ENCODE measurements around the gene SRCAP.

SRCAP gene

DNA sequence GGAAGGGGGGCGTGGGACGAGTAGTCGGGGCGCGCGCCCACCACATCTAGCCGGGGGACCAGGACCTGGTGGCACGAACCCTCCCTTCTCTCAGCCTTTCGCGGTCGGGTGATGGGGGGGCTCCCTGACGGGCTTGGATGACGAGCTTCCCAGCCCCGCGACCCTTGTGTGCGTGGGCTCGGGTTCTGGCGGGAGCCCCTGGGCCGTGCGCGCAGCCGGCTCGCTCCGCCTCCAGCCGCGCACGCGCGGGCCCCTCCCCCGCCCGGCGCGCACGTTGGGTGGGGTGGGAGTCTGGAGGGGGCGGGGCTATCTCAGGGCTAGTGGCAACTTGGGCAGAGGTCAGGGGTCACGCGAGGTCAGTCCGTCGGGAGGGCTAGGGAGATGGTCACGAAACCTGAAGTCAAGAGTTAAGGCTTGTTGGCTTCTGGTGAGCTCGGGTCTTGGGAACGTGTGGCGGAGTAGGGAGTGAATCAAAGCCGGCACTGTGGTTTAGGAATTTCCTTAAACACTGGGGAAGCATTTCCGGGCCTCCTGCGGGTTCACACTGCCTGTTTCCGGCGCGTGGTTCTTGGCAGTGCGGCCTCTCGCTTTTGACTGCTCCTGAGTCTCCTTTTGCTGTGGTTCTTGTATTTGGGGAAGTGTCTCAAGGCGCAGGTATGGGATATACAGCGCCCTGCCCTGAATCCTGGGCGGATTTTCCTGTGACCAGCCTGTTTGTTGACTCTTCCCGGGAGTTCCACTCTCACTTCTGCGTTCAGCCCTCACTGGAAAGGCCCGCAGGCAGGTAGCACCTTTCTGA, at the start of gene SRCAP:
SRCAP (plus strand) TSS at position 356 of the 799 bp plus-strand sequence. CDS start 1,654 bp downstream, outside the sequence.
- FAIRE-seq: no peak

DNA sequence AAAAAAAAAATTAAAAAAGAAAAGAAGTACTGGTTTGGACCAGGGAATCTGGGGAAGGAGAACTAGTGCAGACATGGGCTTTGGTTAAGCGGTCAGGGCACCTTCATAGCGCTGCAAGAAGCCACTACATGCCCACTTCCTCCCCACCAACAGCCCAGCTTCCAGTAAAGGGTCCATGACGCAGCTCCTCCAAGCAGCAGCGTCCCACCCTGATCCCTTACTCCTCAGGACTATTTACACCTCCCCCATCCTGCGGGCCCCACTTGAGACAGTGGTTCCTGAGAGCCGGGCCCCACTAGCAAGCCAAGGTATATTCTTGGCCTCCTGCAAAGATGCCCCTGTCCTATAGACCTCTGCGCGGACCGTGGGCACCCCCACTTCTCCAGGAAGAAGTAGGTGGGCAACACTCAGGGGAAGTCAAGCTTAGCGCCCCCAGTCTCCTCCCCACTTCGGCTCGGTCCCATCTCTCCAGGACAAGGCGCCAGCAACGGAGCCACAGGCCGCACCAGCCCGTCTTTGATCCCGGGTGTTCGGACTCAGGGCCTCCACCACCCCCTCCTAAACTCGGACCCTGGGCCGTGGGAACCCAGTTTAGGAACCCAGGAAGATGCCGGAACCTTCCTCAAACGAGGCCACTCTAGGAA, 49.1 kb upstream of the SRCAP start:
- FAIRE-seq: no peak

DNA sequence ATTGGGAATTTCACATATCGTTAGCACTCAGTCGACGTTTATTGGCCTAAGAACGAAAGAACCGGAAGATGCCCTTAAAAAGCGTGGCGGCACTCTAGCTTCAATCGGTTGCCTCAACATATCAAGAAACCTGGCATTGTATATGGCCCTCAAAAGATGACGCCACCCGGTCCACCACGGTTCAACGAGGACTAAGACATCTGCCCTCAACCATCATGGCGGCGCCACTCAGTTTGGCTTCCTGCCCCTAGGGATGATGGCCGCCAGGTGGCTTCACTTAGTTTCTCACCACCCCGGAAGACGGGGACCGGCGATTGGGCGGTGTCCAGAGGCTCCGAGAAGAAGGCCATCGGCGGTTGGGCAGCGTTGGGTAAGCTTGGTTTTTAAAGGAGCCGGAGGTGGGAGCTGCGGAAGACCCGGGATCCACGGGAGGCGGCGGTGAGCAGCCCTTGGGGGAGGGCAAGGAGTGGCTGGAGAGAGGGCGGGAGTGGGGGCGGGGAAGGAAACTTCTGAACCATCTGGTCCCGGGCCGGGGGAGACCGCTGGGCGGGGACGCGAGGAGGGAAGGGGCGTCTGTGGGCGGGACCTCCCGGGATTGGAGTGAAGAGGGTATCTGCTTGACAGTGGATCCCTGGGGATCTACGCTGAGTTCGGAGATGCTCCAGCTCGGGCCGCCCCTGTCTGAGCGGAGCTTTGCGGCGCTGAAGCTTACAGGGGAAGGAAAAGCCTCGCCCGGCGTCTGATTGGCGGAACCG, 48.4 kb upstream of the SRCAP start, which contains the start of gene PRR14:
PRR14 (plus strand) TSS at position 592 of the 755 bp plus-strand sequence. CDS start 686 bp downstream, outside the sequence.
- peak; percentile 98 for FAIRE-seq

DNA sequence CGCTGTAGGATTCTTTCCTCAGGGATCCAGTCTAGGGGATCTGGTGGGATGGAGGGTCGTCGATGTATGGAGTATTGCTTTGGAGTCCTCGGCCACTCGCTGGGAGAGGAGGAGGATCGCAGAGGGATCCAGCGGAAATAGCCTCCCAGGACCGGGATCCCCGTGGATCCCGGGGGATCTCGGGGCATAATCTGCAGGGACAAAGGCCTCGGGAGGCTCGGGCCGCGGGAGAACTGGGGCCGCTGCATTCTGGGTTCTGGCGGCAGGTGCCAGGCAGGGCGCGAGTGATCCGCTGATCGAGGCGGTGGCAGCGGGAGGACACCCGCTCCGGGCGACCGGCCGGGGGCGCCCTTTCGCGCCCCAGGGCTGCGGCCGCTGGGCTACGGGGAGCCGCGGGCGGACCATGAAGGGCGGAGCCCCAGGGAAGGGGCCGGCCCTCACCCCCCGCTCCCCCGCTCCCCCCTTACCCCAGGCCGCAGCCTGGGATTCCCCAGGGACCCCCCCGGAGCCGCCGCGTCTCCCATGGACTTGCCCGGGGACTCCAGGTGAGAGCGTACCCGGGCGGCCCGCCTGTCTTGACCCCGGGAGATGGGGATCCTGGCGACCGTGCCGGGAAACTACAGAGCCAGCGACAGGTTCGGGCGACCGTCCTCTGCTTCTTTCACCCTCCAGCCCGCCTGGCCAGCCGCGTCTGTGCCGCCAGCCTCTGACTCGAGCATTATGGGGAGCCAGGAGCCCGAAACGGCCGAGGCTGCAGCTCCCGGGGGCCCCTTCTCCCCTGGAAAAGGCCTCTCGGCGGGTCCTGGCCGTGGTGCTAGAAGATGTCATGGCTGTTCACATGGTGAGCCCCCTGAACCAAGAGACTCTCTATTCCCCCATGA, 47.6 kb upstream of the SRCAP start:
- no peak for FAIRE-seq

DNA sequence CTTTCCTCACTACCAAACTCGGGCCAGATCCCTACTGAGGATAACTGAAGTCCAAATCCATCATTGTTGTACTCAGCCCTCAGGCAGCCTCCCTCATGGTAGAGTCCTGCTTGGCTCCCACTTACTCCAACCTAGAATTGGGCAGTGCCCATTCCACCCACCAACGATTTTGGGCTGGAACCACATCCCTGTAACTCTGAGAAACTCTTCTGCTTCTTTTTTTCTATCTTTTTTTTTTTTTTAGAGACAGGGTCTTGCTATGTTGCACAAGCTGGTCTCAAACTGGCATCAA, 47.0 kb upstream of the SRCAP start:
- no peak for FAIRE-seq

DNA sequence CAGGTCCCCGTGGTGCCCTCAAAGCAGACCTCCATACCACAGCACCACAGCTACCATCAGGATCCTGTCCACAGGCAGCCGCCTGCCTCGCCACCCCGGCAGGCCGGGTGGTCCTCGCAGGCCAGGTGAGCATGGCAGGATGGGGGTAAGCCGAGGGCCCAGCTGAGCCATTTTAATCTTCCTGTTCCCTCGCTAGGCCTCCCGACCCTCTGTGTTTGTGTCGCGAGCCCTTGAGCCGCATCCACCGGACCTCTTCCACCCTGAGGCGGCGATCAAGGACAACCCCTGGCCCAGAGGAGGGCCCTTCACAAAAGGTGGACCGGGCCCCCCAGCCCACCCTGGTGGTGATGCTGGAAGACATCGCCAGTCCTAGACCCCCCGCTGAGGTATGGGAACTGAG, 46.3 kb upstream of the SRCAP start:
- FAIRE-seq: no peak

DNA sequence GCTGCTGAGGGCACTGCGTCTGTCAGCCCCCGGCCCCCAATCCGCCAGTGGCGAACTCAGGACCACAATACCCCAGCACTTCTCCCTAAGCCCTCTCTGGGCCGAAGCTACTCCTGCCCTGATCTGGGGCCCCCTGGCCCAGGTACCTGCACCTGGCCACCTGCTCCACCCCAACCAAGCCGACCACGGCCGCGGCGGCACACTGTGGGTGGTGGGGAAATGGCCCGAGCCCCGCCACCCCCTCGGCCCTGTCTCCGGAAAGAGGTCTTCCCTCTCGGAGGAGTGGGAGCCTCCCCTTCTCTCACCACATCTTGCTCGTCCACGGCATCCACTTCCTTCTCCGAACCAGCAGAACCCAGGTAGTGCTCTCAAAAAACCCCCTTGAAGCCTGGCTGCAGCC, 44.1 kb upstream of the SRCAP start:
- no peak for FAIRE-seq

DNA sequence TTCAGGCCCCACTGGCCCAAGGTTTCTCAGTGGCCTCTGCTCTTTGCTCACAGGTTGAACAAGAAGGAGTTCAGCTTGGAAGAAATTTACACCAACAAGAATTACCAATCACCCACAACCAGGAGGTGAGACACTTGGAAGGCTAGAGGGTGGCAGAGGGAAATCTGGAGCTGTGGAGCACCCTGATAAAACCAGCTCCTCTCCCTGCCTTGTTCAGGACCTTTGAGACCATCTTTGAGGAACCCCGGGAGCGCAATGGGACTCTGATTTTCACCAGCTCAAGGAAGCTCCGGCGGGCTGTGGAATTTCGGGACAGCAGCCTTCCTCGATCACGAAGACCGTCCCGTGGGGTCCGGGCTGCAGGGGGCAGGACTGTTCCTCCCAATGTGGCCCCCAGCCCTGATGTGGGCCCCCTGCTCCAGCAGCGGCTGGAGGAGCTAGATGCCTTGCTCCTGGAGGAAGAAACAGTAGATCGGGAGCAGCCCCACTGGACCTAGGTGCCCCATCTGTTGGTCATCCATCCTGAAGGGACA, 43.1 kb upstream of the SRCAP start:
- FAIRE-seq: no peak

DNA sequence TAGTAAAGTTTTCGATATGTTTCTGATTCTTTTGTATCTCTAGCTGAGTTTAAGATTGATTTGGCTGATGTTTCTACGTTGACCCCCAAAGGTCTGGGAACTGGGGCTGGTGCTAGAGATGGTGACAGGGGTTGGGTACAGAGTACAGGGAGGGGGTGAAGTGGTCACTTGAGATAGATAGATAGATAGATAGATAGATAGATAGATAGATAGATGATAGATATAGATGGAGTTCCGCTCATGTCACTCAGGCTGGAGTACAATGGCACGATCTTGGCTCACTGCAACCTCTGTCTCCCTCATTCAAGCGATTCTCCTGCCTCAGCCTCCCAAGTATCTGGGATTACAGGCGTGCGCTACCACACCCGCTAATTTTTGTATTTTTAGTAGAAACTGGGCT, 42.6 kb upstream of the SRCAP start:
- FAIRE-seq: no peak

DNA sequence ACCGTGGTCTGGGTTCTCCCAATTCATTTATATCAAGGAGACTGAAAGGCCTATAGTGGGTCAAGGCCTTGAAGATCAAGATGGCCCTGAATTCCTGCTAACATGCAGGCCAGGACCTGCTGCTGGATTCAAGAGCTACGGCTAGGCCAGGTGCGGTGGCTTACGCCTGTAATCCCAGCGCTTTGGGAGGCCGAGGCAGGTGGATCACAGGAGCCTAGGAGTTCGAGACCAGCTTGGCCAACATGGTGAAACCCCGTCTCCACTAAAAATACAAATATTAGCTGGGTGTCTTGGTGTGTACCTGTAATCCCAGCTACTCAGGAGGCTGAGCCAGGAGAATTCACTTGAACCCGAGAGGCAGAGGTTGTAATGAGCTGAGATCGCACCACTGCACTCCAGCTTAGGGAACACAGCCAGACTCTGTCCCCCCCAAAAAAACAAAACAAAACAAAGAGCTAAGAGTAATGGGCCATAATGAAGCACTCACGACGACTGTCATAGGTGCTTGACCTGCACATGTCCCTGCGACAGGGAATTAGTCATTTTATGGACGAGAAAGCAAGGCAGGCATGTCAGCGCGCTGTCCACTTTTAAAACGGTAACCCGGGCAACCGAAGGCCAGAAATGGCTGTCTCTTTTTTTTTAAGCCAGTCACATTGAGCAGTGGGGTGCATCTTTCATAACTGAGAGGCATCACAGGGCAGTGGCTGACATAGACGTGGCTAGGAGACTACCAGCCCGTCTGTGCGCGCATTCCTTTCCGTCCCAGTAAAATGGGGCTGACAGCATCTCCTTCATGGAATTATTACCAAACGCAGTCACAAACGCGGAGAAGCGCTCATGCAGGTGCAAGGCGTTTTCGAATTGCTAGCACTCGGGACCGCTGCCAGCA, 41.8 kb upstream of the SRCAP start:
- FAIRE-seq: no peak

DNA sequence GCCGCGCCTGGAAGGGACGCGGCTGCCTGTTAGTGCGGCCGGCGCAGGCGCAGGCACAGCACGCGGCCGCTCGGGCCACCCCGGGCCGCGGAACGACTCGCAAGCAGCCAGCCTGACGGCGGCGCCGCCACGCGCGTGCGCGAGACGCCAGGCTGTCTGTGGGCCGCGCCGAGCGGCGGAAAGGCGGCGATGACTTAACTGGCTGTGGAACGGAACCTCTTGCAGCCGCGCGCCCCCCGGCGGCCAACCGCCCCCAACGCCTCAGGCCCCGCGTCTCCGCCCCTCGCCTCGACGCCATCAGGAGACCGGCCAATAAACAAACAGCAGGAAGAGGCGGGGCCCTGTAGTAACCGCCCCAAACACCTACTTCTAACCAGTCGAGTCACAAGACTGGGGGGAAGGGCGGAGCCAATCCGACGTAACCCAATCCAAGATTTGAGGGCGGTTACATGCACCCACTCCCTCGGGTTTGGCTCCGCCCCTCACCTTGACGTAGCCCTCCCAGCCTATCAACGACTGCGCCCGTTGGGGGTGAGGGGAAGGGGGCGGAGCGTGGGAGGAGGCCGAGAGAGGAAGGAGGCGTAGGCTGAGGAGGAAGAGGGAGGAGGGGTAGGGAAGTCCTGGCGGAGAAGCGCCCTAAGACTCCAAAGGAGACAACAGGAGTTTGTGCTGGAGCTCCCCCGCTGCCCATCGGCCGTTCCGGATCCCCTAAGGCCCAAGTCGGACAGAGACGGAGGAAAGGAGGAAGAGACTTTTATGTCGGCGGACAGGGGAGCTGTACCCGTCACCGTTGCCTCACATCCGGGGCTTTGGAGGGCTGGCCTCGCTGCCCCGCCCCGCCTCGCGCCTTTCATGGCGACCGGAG, 40.9 kb upstream of the SRCAP start, which contains the start of gene FBRS:
FBRS (plus strand) TSS at position 566 of the 865 bp plus-strand sequence. CDS start 1,088 bp downstream, outside the sequence.
- FAIRE-seq: peak; percentile 99

DNA sequence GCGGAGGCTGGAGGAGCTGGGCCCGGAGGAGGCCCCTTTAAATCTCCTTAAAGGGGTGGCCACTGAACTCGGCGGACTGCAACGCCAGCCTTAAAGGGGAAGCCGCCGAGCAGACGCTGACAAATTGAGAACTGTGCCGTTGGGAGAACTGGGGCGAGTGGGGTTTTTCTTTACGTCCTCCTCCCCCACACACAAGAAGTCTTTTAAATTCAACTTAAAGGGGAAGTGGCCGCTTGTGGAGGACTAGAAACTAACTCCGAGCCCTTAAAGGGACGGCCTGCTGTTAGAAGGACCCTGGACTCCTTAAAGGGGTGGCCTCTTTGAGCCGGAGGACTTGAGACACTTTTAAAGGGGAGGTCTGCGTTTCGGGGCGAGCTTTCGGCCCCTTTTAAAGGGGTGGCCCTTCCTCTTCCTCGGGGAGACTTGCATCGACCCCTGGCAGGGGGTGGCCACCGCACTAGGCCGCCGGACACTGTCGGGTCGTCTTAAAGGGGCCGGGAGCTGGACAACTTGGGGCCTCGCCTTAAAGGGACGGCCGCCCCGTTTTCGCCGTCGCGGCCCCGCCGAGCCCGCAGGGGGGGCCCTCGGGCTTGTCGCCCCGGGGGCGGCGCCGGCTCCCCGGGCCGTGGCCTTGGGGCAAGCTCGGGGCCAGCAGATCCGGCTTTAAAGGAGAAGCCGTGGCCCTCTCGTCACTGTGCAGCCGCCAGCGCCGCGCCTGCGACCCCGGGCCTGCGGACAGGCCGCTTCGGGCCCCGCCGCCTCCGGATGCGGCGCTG, 40.1 kb upstream of the SRCAP start:
- no peak for FAIRE-seq

DNA sequence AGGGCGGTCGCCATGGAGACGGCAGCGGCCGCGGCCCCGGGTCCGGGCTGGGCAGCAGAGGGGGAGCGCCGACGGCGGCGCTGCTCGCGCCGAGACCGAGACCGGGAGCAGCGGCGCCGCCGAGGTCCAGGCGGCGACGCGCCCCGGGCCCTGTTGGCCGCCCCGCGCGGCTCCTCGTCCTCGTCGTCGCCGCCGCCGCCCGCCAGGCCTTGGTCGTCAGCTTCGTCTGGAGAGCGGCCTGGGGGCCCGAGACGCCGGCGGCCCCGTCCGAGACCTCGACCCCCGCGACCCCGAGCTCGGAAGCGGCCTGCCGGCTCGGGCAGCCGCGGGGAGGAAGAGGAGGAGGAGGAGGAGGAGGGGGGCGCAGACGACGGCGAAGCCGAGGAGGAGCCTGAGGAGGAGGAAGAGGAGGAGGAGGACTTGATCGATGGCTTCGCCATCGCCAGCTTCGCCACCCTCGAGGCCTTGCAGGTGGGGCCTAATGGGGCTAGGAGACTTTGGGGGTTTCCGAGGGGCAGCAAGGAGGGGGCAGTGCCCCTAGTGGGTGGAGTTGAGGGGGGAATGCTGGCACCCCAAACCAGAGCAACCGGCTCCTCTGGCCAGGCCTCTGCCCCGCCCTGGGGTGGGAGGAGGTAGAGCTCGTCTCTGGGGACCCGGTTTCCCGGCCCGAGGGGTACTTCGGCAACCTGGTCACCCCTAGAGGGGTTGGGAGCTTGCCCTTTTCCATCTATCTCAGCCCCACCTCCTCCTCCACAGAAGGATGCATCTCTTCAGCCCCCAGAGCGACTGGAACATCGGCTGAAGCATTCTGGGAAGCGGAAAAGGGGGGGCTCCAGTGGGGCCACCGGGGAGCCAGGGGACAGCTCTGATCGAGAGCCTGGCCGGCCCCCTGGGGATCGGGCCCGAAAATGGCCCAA, 39.2 kb upstream of the SRCAP start:
- no peak for FAIRE-seq

DNA sequence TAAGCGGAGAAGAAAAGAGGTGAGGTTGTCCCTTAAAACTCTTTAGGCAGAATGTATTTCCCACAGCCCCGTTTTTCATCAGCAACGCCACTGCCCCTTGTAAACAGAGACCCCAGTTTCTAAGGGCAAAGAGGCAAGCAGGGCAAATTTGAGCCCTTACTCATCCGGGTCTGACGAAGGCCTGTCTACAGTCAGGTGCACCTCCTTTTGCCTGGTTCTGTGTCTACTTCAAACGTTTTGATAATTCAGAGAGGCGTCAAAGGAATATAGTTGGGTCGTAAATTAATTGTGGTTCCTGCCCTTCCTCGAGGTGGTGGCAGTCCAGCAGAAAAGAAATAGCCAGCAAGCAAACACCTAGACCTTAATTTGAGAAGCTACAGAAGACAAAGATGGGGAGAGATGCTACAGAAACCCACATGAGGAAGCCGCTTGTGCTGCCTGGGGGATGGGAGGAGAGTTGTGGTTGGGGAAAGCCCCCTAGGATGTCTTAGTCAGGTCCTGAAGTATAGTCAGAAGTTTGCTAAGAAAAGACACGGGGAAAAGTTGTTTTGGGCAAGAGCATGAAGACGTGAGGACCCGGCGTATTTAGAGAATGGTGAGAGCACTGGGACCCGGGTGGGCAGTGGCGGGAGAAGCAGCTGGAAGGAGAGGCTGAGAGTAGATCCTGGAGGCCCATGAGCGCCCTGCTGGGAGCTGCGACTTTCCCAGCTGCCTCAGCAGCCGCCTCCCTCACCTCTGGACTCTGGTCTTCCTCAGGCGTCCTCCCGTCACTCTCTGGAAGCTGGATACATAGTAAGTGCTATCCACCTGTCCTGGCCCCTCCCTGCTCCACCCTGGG, 38.3 kb upstream of the SRCAP start:
- no peak for FAIRE-seq

DNA sequence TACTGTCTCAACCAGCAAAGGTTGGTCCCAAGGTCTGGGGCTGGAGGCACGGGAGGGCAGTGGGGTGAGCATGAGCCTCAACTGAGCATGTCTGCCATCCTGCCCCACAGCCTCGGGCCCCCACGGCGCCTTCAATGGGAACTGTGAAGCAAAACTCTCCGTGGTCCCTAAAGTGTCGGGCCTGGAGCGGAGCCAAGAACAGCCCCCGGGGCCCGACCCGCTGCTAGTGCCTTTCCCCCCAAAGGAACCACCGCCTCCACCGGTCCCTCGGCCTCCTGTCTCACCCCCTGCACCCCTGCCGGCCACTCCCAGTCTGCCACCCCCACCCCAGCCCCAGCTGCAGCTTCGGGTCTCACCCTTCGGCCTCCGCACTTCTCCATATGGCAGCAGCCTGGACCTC, 36.5 kb upstream of the SRCAP start:
- no peak for FAIRE-seq

DNA sequence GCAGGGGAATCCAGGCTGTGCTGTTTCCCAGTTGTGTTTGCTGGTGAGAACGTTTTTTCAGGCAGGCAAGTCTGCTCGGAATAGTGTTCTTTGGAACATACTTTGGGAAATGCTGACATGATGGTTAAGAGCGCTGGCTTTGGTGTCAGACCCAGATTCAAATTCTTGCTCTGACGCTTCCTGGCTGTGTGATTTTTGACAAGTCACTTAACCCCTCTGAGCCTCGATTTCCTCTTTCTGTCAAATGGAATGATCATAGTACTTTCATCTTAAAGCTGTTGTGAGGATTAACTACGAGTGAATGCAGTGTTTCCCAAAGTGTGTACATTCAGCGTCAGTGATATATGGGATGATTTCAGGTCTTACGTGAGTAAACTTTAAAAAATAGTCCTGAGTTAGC, 35.9 kb upstream of the SRCAP start:
- FAIRE-seq: no peak

DNA sequence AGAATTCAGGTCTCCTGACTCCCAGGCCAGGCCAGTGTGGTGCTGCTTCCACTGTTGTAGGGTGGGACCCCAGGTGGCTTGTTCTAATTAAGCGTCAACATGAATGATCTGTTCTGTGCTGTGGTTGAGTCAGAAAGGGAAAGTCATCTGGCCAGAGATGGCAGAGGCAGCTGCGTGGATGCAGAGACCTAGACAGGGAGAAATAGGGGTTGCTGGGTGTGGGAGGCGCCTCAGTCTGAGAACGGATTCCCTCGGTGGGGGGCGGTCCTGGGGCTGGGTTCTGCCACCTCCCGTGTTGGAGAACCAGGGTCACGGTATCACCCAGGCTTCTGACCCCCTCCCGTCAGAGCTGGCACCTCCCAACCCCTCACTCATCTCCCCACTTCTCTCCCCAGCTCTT, 35.2 kb upstream of the SRCAP start:
- FAIRE-seq: no peak

Measured in G401.6 (cell line).